ENCODE measurements around the gene SNCA.

GRCh38 chr4:89855236-89855635 is 18.3 kb upstream of the SNCA start:
- TF ChIP-seq CTCF (IDR thresholded peaks at IDR 0.05) = no peak
- no peak for TF ChIP-seq POLR2AphosphoS5 (IDR thresholded peaks at IDR 0.05)
- no peak for TF ChIP-seq EP300 (IDR thresholded peaks at IDR 0.05)
